ENCODE measurements around the gene GAK.

Gene GAK

GRCh38 chr4:917466-917865, 14.7 kb downstream of the GAK start:
- no peak for TF ChIP-seq CTCF (IDR thresholded peaks at IDR 0.05)

- TF ChIP-seq CTCF (IDR thresholded peaks at IDR 0.05) = no peak
Observed at GRCh38 chr4:915595-915994, 16.5 kb downstream of the GAK start.

GRCh38 chr4:915041-915474, 17.1 kb downstream of the GAK start:
- no peak for TF ChIP-seq CTCF (IDR thresholded peaks at IDR 0.05)

GRCh38 chr4:914531-914930, 17.6 kb downstream of the GAK start:
- no peak for TF ChIP-seq CTCF (IDR thresholded peaks at IDR 0.05)

- TF ChIP-seq CTCF (IDR thresholded peaks at IDR 0.05) = no peak
Observed at GRCh38 chr4:913280-913618, 18.9 kb downstream of the GAK start.

- no peak for TF ChIP-seq CTCF (IDR thresholded peaks at IDR 0.05)
Observed at GRCh38 chr4:912548-913279, 19.4 kb downstream of the GAK start.

- TF ChIP-seq CTCF (IDR thresholded peaks at IDR 0.05) = no peak
Observed at GRCh38 chr4:911871-912490, 20.1 kb downstream of the GAK start.

Measured in LNCAP (cell line).